ENCODE measurements around the gene SUGCT.

DNA sequence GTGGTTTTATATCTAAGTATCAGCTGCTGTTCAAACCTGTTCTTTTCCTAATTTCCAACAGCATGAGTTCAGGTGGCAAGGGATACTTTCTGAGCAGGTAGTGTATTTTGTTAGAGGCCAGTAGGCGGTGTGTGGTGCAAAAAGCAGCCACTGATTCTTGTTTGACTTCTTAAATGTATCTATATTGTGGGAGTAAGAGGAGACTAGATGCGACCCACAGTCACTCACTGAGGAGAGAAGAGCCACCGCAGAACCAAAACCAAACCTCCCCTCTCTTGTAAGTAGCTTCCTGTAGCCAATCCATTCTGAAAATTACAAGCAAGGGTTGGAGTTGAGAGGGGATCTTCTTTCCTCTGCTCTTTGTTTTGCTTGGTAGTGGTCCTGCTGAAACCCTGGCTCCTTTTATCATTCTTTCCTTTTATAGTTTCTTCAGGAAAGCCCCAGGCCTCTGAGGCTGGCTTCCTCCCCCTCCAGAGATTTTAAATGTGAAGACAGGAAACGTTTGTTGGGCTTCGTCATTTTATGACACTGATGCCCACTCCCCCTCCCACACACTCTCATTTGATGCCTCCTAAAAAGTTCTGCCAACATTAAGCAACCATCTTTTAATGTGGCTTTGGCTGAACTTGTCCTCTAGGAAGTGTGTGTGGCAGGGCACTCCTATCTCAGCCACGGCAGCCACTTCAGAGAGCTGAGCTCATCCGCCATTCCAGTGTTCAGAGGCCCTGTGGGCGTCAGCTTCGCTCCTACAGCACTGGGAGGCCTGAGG lies 566.0 kb downstream of the SUGCT start:
- no peak for TF ChIP-seq ZBTB20 (tag by site-specific recombination; IDR thresholded peaks at IDR 0.05)
- no peak for TF ChIP-seq ZFP3 (tag by site-specific recombination; IDR thresholded peaks at IDR 0.05; ENCODE audit: low read depth)
- TF ChIP-seq REPIN1 (tag by site-specific recombination; IDR thresholded peaks at IDR 0.05; ENCODE audit: low read depth): no peak
- no peak for TF ChIP-seq ELK4 (IDR thresholded peaks at IDR 0.05; ENCODE audit: borderline replicate concordance, low read depth, low read length)
- TF ChIP-seq CTCF (tag by site-specific recombination; IDR thresholded peaks at IDR 0.05): no peak
- TF ChIP-seq, protein P1, sequence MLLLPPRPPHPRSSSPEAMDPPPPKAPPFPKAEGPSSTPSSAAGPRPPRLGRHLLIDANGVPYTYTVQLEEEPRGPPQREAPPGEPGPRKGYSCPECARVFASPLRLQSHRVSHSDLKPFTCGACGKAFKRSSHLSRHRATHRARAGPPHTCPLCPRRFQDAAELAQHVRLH (tag by site-specific recombination; IDR thresholded peaks at IDR 0.05): no peak
- TF ChIP-seq, protein P2, sequence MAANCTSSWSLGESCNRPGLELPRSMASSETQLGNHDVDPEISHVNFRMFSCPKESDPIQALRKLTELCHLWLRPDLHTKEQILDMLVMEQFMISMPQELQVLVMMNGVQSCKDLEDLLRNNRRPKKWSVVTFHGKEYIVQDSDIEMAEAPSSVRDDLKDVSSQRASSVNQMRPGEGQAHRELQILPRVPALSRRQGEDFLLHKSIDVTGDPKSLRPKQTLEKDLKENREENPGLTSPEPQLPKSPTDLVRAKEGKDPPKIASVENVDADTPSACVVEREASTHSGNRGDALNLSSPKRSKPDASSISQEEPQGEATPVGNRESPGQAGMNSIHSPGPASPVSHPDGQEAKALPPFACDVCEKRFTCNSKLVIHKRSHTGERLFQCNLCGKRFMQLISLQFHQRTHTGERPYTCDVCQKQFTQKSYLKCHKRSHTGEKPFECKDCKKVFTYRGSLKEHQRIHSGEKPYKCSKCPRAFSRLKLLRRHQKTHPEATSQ (tag by site-specific recombination; IDR thresholded peaks at IDR 0.05): no peak
- TF ChIP-seq ZNF639 (tag by site-specific recombination; IDR thresholded peaks at IDR 0.05): no peak
- TF ChIP-seq KLF10 (tag by site-specific recombination; IDR thresholded peaks at IDR 0.05): no peak
- no peak for TF ChIP-seq ZNF792 (tag by site-specific recombination; IDR thresholded peaks at IDR 0.05)
- TF ChIP-seq ZNF311 (tag by site-specific recombination; IDR thresholded peaks at IDR 0.05; ENCODE audit: borderline replicate concordance): no peak
- TF ChIP-seq ZSCAN23 (tag by site-specific recombination; IDR thresholded peaks at IDR 0.05): no peak
- TF ChIP-seq ZNF138 (tag by site-specific recombination; IDR thresholded peaks at IDR 0.05; ENCODE audit: borderline replicate concordance): no peak

Measured in HEK293 (cell line).